Esophagus muscularis mucosa (tissue), 4 donors: ENCODE data around the gene GNB4. TPM values are rescaled to one million over a fixed set of nuclear protein-coding genes. Genes with fewer than 3 reads are reported as not detected.
A peak's percentile ranks its signal among the peaks of the same experiment; 100 is the strongest.

Source experiments
- DNase-seq: peaks from one replicate; pipeline ENCODE4 v3.0.0-alpha.2; 2017; ENCODE audit errors: extremely low spot score
- H3K27ac ChIP-seq, 4 donors: fragments of 200-600 bp; sonication (generic); replicated peaks in 1 of 4; 1 replicate in 3 of 4; 2 replicates in 1 of 4; pipeline ENCODE4 v1.5.1; 2016 to 2019; ENCODE audit warnings: mild to moderate bottlenecking in 1 of 4
- H3K27me3 ChIP-seq, 4 donors: fragments of 200-600 bp; sonication (generic); one replicate each; pipeline versions ENCODE4 v1.5.1 to v1.6.0; 2016 to 2019
- H3K36me3 ChIP-seq, 4 donors: fragments of 200-600 bp; sonication (generic); one replicate each; pipeline ENCODE4 v1.5.1; 2016 to 2019
- H3K4me1 ChIP-seq, 4 donors: fragments of 200-600 bp; sonication (generic); one replicate each; pipeline ENCODE4 v1.5.1; 2016 to 2019
- H3K4me3 ChIP-seq, 4 donors: fragments of 200-600 bp; sonication (generic); 1 replicate in 2 of 4; 2 replicates in 2 of 4; pipeline ENCODE4 v1.5.1; 2016 to 2019; ENCODE audit warnings: mild to moderate bottlenecking in 4 of 4, moderate library complexity in 1 of 4
- H3K9me3 ChIP-seq, 4 donors: fragments of 200-600 bp; sonication (generic); 1 replicate in 3 of 4; 2 replicates in 1 of 4; pipeline ENCODE4 v1.5.1; 2016 to 2019
- EP300 ChIP-seq: sonication (generic); formaldehyde crosslinking; IDR thresholded peaks from one replicate; pipeline ENCODE4 v1.6.1; 2017; ENCODE audit warnings: antibody characterized with exemption
- POLR2A ChIP-seq: fragments of 450-650 bp; IDR thresholded peaks from one replicate; pipeline ENCODE4 v1.6.1; 2017; ENCODE audit warnings: antibody characterized with exemption, moderate library complexity, mild to moderate bottlenecking, low read depth
- POLR2AphosphoS5 ChIP-seq, 2 donors: sonication (generic); formaldehyde crosslinking; IDR thresholded peaks; one replicate each; pipeline ENCODE4 v1.6.1; 2017; ENCODE audit warnings: antibody characterized with exemption in 2 of 2
- WGBS: methylation state at CpG from one replicate; pipeline ENCODE4 v1.1.5; 2018; 5-methylcytosine and 5-hydroxymethylcytosine counted together
- intact Hi-C: fragments of 100-400 bp; cut with DNase I; formaldehyde crosslinking; loops from one replicate; pipeline ENCODE4 v1.15.1; 2023
- total RNA-seq, 4 donors: library from RNA; depleted of rRNA; stranded (reverse); fragments of >200 nt; gene quantifications; one replicate each; pipeline versions ENCODE4 v1.1.0 to v1.2.1, GENCODE V29; 2016
- TF ChIP-seq, protein P1 (sequence below), 3 experiments: fragments of 200-600 bp in 2 of 3; fragments of 450-650 bp in 1 of 3; sonication (generic) in 2 of 3; IDR thresholded peaks; one replicate each; pipeline ENCODE4 v1.5.1; 2017 to 2019; ENCODE audit warnings: antibody characterized with exemption in 3 of 3, mild to moderate bottlenecking in 2 of 3, moderate library complexity in 1 of 3

Gene GNB4
- total RNA-seq, 4 donors from 2014 or later: 57.7 to 130 (median 80.9) TPM

DNA sequence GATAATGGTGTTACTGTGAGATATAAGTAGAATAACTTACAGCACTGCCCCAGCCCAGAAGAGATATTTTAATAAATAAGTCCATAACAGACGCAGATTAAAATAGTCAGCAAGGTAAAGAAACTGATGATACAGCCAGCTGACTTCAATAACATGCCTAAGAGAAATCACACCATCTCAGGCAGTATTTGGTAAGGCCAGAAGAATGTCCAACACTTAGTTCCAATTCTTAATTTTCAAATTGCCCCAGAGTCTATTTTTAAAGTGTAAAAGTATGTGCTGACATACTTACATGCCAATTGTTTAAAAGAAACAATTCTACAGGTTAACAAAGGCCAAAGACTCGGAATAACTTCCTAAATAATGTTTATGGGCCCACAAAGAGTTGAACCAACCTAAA, 1.6 kb downstream of the GNB4 start:
- Histone ChIP-seq H3K9me3 (no peaks in the 10 kb centered on the region), H3K4me1 (peaks cover 39 to 65% (median 57%) of the 10 kb centered on the region in 4 donors), H3K36me3 (peaks cover 0 to 6% (median 0%) of the 10 kb centered on the region in 4 donors), H3K27me3 (no peaks in the 10 kb centered on the region), H3K27ac (peak overlapping the region; percentile 94 to 99 (median 96)), H3K4me3 (peak overlapping the region; percentile 66 to 90 (median 82))
- WGBS: 24% methylated on average over 2 of the region's 2 CpGs
- TF ChIP-seq POLR2A: no peak
- no peak for TF ChIP-seq POLR2AphosphoS5 (IDR thresholded peaks at IDR 0.05)
- TF ChIP-seq, protein P1, sequence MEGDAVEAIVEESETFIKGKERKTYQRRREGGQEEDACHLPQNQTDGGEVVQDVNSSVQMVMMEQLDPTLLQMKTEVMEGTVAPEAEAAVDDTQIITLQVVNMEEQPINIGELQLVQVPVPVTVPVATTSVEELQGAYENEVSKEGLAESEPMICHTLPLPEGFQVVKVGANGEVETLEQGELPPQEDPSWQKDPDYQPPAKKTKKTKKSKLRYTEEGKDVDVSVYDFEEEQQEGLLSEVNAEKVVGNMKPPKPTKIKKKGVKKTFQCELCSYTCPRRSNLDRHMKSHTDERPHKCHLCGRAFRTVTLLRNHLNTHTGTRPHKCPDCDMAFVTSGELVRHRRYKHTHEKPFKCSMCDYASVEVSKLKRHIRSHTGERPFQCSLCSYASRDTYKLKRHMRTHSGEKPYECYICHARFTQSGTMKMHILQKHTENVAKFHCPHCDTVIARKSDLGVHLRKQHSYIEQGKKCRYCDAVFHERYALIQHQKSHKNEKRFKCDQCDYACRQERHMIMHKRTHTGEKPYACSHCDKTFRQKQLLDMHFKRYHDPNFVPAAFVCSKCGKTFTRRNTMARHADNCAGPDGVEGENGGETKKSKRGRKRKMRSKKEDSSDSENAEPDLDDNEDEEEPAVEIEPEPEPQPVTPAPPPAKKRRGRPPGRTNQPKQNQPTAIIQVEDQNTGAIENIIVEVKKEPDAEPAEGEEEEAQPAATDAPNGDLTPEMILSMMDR (IDR thresholded peaks at IDR 0.05): peak in 1 of 3 experiments; percentile 11
- TF ChIP-seq EP300: no peak
- no peak for DNase-seq
- intact Hi-C loops: loop anchor here (5.0 to 10.0 kb wide), 2 partner anchors 105 to 113 kb away; partner anchors contain the start of genes ACTL6A and MFN1

DNA sequence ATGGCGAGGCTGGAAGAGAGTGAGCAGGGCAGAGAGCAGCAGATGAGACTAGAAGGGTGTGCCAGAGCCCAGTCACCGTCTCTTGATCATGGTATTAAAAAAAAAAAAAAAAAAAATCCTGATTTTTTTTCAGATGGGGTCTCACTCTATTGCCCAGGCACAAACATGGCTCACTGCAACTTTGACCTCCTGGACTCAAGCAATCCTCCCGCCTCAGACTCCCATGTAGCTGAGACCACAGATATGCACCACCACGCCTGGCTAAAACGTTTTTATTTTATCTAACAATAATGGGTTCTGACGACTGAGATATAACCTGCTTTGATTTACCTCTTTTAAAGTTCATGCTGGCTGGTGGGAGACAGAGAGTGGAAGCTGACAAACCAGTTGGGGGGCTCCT, 4.0 kb downstream of the GNB4 start:
- 85% methylated on average over 6 of the region's 6 CpGs for WGBS
- Histone ChIP-seq H3K36me3 (peaks cover 0 to 7% (median 3%) of the 10 kb centered on the region in 4 donors), H3K27me3 (no peaks in the 10 kb centered on the region), H3K4me1 (peaks cover 26 to 61% (median 53%) of the 10 kb centered on the region in 4 donors), H3K9me3 (no peaks in the 10 kb centered on the region), H3K4me3 (peak overlapping the region in 1 of 4 donors; percentile 5), H3K27ac (peak overlapping the region; percentile 94 to 99 (median 96))
- TF ChIP-seq, protein P1 (IDR thresholded peaks at IDR 0.05): no peak
- TF ChIP-seq POLR2AphosphoS5 (IDR thresholded peaks at IDR 0.05) (no peak), EP300 (no peak), POLR2A (no peak)
- no peak for DNase-seq
- intact Hi-C loops: loop anchor here (5.0 kb wide), 1 partner anchor 115 kb away; the partner anchor contains the start of gene ACTL6A

DNA sequence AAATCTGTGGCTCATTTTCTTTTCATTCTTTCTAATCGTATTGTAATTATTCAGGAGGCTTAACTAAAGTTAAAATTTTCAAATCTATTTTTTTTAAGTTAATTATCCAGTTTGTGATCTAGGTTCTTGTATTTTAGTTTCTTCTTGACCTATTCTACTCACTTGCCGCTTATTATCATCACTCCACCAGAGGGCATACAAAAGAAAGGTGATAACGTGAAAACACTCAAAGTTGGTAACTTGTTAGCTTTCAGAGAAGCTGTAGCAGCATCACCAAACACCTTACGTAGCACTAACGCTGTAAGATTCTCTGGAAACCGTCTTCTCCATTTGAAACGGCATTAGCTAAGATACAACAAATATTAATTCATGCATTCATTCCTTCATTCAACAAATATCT, 4.8 kb downstream of the GNB4 start:
- intact Hi-C loops: loop anchor here (5.0 kb wide), 1 partner anchor 116 kb away; the partner anchor contains the start of gene ACTL6A
- Histone ChIP-seq H3K4me3 (no peak overlapping the region), H3K36me3 (peaks cover 0 to 7% (median 3%) of the 10 kb centered on the region in 4 donors), H3K4me1 (peaks cover 19 to 56% (median 47%) of the 10 kb centered on the region in 4 donors), H3K27me3 (no peaks in the 10 kb centered on the region), H3K9me3 (no peaks in the 10 kb centered on the region), H3K27ac (peak overlapping the region; percentile 36 to 99 (median 96))
- WGBS: 39% methylated on average over 7 of the region's 7 CpGs
- no peak for TF ChIP-seq POLR2AphosphoS5 (IDR thresholded peaks at IDR 0.05)
- TF ChIP-seq, protein P1 (IDR thresholded peaks at IDR 0.05): peak; percentile 31 to 51 (median 43)
- DNase-seq: no peak

DNA sequence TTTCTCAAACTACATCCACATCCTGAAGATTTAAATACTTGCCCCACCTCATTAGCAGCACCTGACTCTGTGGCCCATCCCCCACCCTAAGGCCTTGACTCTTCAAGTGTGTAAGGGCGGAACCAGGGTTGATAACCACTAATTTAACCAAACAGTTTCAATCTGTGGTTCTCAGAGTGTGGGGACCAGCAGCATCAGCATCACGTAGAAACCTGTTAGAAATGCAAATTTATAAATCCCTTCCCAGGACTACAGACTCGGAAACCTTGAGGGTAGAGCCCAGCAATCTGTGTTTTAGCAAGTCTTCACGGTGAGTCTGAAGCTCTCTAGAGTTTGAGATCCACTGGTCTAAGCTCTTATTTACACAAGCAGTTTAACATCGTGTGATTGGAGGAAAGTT, 12.4 kb downstream of the GNB4 start:
- no peak overlapping the region for H3K4me3 ChIP-seq
- intact Hi-C loops: no loop called here
- no peak overlapping the region for H3K27ac ChIP-seq
- TF ChIP-seq, protein P1 (IDR thresholded peaks at IDR 0.05): no peak
- TF ChIP-seq POLR2A (no peak), EP300 (no peak), POLR2AphosphoS5 (IDR thresholded peaks at IDR 0.05) (no peak)
- no peaks in the 10 kb centered on the region for H3K27me3 ChIP-seq
- H3K4me1 ChIP-seq: peaks cover 29 to 69% (median 57%) of the 10 kb centered on the region in 4 donors
- no peaks in the 10 kb centered on the region for H3K9me3 ChIP-seq
- peaks cover 0 to 7% (median 0%) of the 10 kb centered on the region in 4 donors for H3K36me3 ChIP-seq
- DNase-seq: no peak
- WGBS: 69% methylated on average over 5 of the region's 5 CpGs

DNA sequence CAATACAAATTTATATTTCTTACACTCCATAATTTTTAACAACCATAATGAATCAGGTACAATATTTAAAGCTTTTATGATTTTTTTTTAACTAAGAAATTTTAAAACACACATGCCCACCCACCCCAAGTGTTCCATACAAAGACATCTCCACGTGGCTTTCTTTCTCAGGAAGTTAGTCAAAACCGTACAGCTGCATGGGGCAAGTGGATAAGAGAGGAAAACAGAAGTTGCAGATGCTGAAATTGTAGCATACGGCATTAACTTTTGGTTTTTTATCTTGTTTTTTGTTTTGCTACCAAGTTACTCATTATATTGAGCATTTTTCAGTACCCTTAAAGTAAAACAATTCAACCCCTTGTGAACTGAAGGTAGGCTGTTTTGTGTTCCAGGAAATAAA, 14.8 kb downstream of the GNB4 start:
- H3K4me3 ChIP-seq: no peak overlapping the region
- intact Hi-C loops: no loop called here
- DNase-seq: no peak
- peak overlapping the region in 2 of 4 donors; percentile 2 to 8 for H3K27ac ChIP-seq
- no peaks in the 10 kb centered on the region for H3K27me3 ChIP-seq
- no peak for TF ChIP-seq EP300
- TF ChIP-seq, protein P1 (IDR thresholded peaks at IDR 0.05): no peak
- no peak for TF ChIP-seq POLR2A
- no peak for TF ChIP-seq POLR2AphosphoS5 (IDR thresholded peaks at IDR 0.05)
- H3K36me3 ChIP-seq: no peaks in the 10 kb centered on the region
- WGBS: 55% methylated on average over 3 of the region's 3 CpGs
- H3K9me3 ChIP-seq: no peaks in the 10 kb centered on the region
- H3K4me1 ChIP-seq: peaks cover 52 to 87% (median 80%) of the 10 kb centered on the region in 4 donors
